ENCODE results near the gene P2RY6. TPM values are rescaled to one million over a fixed set of nuclear protein-coding genes. Genes with fewer than 3 reads are reported as not detected.

The P2RY6 gene
- total RNA-seq, 1 experiment from 2014 or later = not detected

DNA sequence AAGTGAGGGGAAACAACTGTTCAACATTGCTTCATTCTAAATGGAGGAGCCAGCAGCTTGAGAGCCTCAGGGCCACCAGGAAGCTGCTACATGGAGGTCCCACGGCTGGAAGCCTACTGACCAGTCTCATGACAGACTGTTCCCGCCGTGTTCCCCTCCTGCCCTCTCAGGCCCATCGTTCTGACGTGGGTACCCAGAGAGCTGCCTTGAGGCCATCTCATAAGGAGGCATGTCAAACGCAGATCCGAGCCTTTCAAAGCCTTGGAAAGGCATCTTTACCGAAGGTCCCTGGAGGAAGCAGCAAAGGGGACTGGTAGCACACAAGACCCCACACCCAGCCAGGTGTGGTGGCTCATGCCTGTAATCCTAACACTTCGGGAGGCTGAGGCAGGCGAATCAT, 27.6 kb downstream of the P2RY6 start:
- H3K23me2 ChIP-seq (ENCODE audit: insufficient read length, low read depth, low read length, poor library complexity, severe bottlenecking) = no peaks in the 10 kb centered on the region
- Mint-ChIP-seq H3K4me3 (no peak overlapping the region), H3K27ac (no peak overlapping the region; a peak in 1 of 7 replicates), H3K27me3 (ENCODE audit: low read depth) (peaks cover 27% of the 10 kb centered on the region), H3K36me3 (ENCODE audit: insufficient read depth in 1 of 3, low read depth in 3 of 3) (no peaks in the 10 kb centered on the region), H3K9me3 (no peaks in the 10 kb centered on the region), H3K4me1 (peaks cover 11 to 18% of the 10 kb centered on the region in 2 experiments)
- TF ChIP-seq, protein P1, sequence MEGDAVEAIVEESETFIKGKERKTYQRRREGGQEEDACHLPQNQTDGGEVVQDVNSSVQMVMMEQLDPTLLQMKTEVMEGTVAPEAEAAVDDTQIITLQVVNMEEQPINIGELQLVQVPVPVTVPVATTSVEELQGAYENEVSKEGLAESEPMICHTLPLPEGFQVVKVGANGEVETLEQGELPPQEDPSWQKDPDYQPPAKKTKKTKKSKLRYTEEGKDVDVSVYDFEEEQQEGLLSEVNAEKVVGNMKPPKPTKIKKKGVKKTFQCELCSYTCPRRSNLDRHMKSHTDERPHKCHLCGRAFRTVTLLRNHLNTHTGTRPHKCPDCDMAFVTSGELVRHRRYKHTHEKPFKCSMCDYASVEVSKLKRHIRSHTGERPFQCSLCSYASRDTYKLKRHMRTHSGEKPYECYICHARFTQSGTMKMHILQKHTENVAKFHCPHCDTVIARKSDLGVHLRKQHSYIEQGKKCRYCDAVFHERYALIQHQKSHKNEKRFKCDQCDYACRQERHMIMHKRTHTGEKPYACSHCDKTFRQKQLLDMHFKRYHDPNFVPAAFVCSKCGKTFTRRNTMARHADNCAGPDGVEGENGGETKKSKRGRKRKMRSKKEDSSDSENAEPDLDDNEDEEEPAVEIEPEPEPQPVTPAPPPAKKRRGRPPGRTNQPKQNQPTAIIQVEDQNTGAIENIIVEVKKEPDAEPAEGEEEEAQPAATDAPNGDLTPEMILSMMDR (conservative IDR thresholded peaks at IDR 0.05) = no peak
- H3K9ac ChIP-seq (ENCODE audit: extremely low read depth, insufficient read length, low read length) = no peak overlapping the region
- H3K79me1 ChIP-seq (ENCODE audit: insufficient read depth, low read depth, low read length, poor library complexity, severe bottlenecking) = no peaks in the 10 kb centered on the region
- H3K4me2 ChIP-seq (ENCODE audit: insufficient read depth, insufficient read length, low read length) = no peak overlapping the region
- H2BK20ac ChIP-seq (ENCODE audit: low read depth, low read length, poor library complexity, severe bottlenecking) = no peak overlapping the region
- DNase-seq = no peak
- no peaks in the 10 kb centered on the region for H4K20me1 ChIP-seq (ENCODE audit: control insufficient read depth, insufficient read depth, insufficient read length)
- no peak overlapping the region for H3K56ac ChIP-seq (ENCODE audit: insufficient read length, low read depth, low read length)
- WGBS (ENCODE audit: extremely low coverage, insufficient read length, low lambda C conversion rate) = no CpG with 5 or more reads among the region's 10 CpGs
- H3K27ac ChIP-seq (ENCODE audit: insufficient read length, low read depth, low read length) = no peak overlapping the region
- no peak overlapping the region for H4K8ac ChIP-seq (replicated peaks; ENCODE audit: insufficient read length, low read depth, low read length)
- no peak overlapping the region for H3T11ph ChIP-seq (ENCODE audit: low read length)
- H3K27me3 ChIP-seq (ENCODE audit: insufficient read depth, low read length) = no peaks in the 10 kb centered on the region
- no peak overlapping the region for H2BK5ac ChIP-seq (ENCODE audit: insufficient read length, low read length)
- H2AK5ac ChIP-seq (ENCODE audit: insufficient read length, low read length) = no peak overlapping the region
- H3K4me1 ChIP-seq (ENCODE audit: insufficient read depth, low read length) = peaks cover 2% of the 10 kb centered on the region; the same call in 1 of the 2 replicates
- no peak overlapping the region for H2BK12ac ChIP-seq (ENCODE audit: insufficient read length, low read depth, low read length)
- H2BK15ac ChIP-seq (ENCODE audit: low read depth, low read length) = no peak overlapping the region
- no peak overlapping the region for H3K18ac ChIP-seq (ENCODE audit: insufficient read length, low read depth, low read length)
- H3K23ac ChIP-seq (ENCODE audit: insufficient read length, low read depth, low read length) = no peak overlapping the region
- H3K9me3 ChIP-seq (ENCODE audit: control insufficient read depth, low read depth, low read length) = no peaks in the 10 kb centered on the region
- no peak overlapping the region for H4K91ac ChIP-seq (ENCODE audit: insufficient read length, low read depth, low read length)
- no peak overlapping the region for H2AFZ ChIP-seq (ENCODE audit: low read length)
- no peak overlapping the region for H3K4ac ChIP-seq (ENCODE audit: low read depth, low read length)
- no peak overlapping the region for H4K5ac ChIP-seq (ENCODE audit: insufficient read length, low read depth, low read length)
- no peak overlapping the region for H2BK120ac ChIP-seq (ENCODE audit: low read depth, low read length, poor library complexity, severe bottlenecking)
- no peak overlapping the region for H3K14ac ChIP-seq (ENCODE audit: insufficient read depth, low read length)
- no peaks in the 10 kb centered on the region for H3K79me2 ChIP-seq (ENCODE audit: insufficient read depth, low read length)

Data from H9 (cell line).